ENCODE results near the gene GLT6D1.

GRCh38 chr9:135584934-135585333, 54.4 kb downstream of the GLT6D1 start:
- TF ChIP-seq CTCF (IDR thresholded peaks at IDR 0.05; ENCODE audit: insufficient read depth, low read depth, low read length), result no peak
- no peak for TF ChIP-seq EZH2 (IDR thresholded peaks at IDR 0.05; ENCODE audit: insufficient read depth, low read length)

All from astrocyte (in vitro differentiated cells and primary cell).